Activated T-cell treated with anti-CD3 and anti-CD28 coated beads for 1 hour (primary cell): ENCODE results near the gene RBMX2.
A peak's percentile ranks its signal among the peaks of the same experiment; 100 is the strongest.
"Not testable (repeated sequence)": the region's sequence is repeated elsewhere in the genome, so short reads cannot be mapped to it uniquely, and the experiment has no call there.

Source experiments
- DNase-seq: peaks from one replicate; pipeline ENCODE4 v3.0.0-alpha.2; 2020; ENCODE audit warnings: low read depth

RBMX2 gene

GRCh38 chrX:130401415-130402207 lies at the start of gene RBMX2:
Gene RBMX2, plus strand, starts transcription at chrX:130401987. Its CDS starts 46 bp downstream, at chrX:130402033.
- peak; percentile 53 for DNase-seq

GRCh38 chrX:130352050-130352449 lies 49.7 kb upstream of the RBMX2 start:
- not testable (repeated sequence) for DNase-seq

- DNase-seq, result no peak
Observed at GRCh38 chrX:130376077-130376476, 25.7 kb upstream of the RBMX2 start.

- DNase-seq, result no peak
Observed at GRCh38 chrX:130378024-130378669, 23.6 kb upstream of the RBMX2 start.

GRCh38 chrX:130385520-130385919 lies 16.3 kb upstream of the RBMX2 start, which contains the start of gene GPR119:
Gene GPR119, minus strand, starts transcription at chrX:130385674. Its CDS starts 227 bp downstream, at chrX:130385447.
- no peak for DNase-seq

- no peak for DNase-seq
Observed at GRCh38 chrX:130386408-130386808, 15.4 kb upstream of the RBMX2 start.

- no peak for DNase-seq
Observed at GRCh38 chrX:130393451-130394074, 8.2 kb upstream of the RBMX2 start.

- no peak for DNase-seq
Observed at GRCh38 chrX:130395341-130395740, 6.4 kb upstream of the RBMX2 start.

GRCh38 chrX:130402208-130402684 lies 459 bp downstream of the RBMX2 start:
- no peak for DNase-seq

- DNase-seq, result no peak
Observed at GRCh38 chrX:130413415-130413814, 11.6 kb downstream of the RBMX2 start.

- DNase-seq, result no peak
Observed at GRCh38 chrX:130414800-130415199, 13.0 kb downstream of the RBMX2 start.

- no peak for DNase-seq
Observed at GRCh38 chrX:130415201-130415600, 13.4 kb downstream of the RBMX2 start.

- DNase-seq, result no peak
Observed at GRCh38 chrX:130416785-130417184, 15.0 kb downstream of the RBMX2 start.

- DNase-seq, result no peak
Observed at GRCh38 chrX:130418066-130418465, 16.3 kb downstream of the RBMX2 start.

- no peak for DNase-seq
Observed at GRCh38 chrX:130418740-130419139, 17.0 kb downstream of the RBMX2 start.

- no peak for DNase-seq
Observed at GRCh38 chrX:130419263-130419662, 17.5 kb downstream of the RBMX2 start.

GRCh38 chrX:130426531-130426930 lies 24.7 kb downstream of the RBMX2 start:
- DNase-seq, result no peak

- DNase-seq, result not testable (repeated sequence)
Observed at GRCh38 chrX:130429236-130429635, 27.4 kb downstream of the RBMX2 start.

- DNase-seq, result no peak
Observed at GRCh38 chrX:130435937-130436336, 34.1 kb downstream of the RBMX2 start.

- not testable (repeated sequence) for DNase-seq
Observed at GRCh38 chrX:130437996-130438395, 36.2 kb downstream of the RBMX2 start.

GRCh38 chrX:130443875-130444274 lies 42.1 kb downstream of the RBMX2 start:
- DNase-seq, result no peak

GRCh38 chrX:130444641-130445336 lies 43.0 kb downstream of the RBMX2 start:
- no peak for DNase-seq
